ENCODE data around the gene SYDE2.
A peak's percentile ranks its signal among the peaks of the same experiment; 100 is the strongest.
"Not testable (repeated sequence)": the region's sequence is repeated elsewhere in the genome, so short reads cannot be mapped to it uniquely, and the experiment has no call there.

SYDE2 gene

GRCh38 chr1:85216697-85217096, 15.9 kb upstream of the SYDE2 start:
- no peak for DNase-seq

GRCh38 chr1:85214654-85215053, 13.8 kb upstream of the SYDE2 start:
- DNase-seq = no peak

- no peak for DNase-seq
These were observed 7.7 kb upstream of the SYDE2 start for GRCh38 chr1:85208488-85208887.

GRCh38 chr1:85203573-85204171, 2.9 kb upstream of the SYDE2 start:
- DNase-seq = no peak

- no peak for DNase-seq
These were observed 2.0 kb upstream of the SYDE2 start for GRCh38 chr1:85202864-85203255.

GRCh38 chr1:85202092-85202863, 1.5 kb upstream of the SYDE2 start:
- DNase-seq = no peak

GRCh38 chr1:85201340-85202091, 700 bp upstream of the SYDE2 start:
- DNase-seq = peak; percentile 6

- no peak for DNase-seq
These were observed 951 bp downstream of the SYDE2 start for GRCh38 chr1:85199667-85200462.

GRCh38 chr1:85198864-85199263, 2.0 kb downstream of the SYDE2 start:
- no peak for DNase-seq

GRCh38 chr1:85196358-85196757, 4.5 kb downstream of the SYDE2 start:
- no peak for DNase-seq

GRCh38 chr1:85195703-85196102, 5.1 kb downstream of the SYDE2 start:
- DNase-seq = no peak

- not testable (repeated sequence) for DNase-seq
These were observed 8.7 kb downstream of the SYDE2 start for GRCh38 chr1:85192129-85192528.

GRCh38 chr1:85189120-85189519, 11.7 kb downstream of the SYDE2 start:
- no peak for DNase-seq

GRCh38 chr1:85188530-85188929, 12.3 kb downstream of the SYDE2 start:
- DNase-seq = no peak

GRCh38 chr1:85187021-85187420, 13.8 kb downstream of the SYDE2 start:
- not testable (repeated sequence) for DNase-seq

- no peak for DNase-seq
These were observed 16.6 kb downstream of the SYDE2 start for GRCh38 chr1:85184245-85184644.

GRCh38 chr1:85182700-85183099, 18.1 kb downstream of the SYDE2 start:
- no peak for DNase-seq

GRCh38 chr1:85180869-85181268, 19.9 kb downstream of the SYDE2 start:
- no peak for DNase-seq

GRCh38 chr1:85179522-85179921, 21.3 kb downstream of the SYDE2 start:
- DNase-seq = no peak

GRCh38 chr1:85178396-85178795, 22.4 kb downstream of the SYDE2 start:
- no peak for DNase-seq

- no peak for DNase-seq
These were observed 26.3 kb downstream of the SYDE2 start for GRCh38 chr1:85174503-85174902.

- DNase-seq = no peak
These were observed 28.0 kb downstream of the SYDE2 start for GRCh38 chr1:85172684-85173337.

- DNase-seq = no peak
These were observed 29.1 kb downstream of the SYDE2 start for GRCh38 chr1:85171721-85172120.
